ENCODE results near the gene CFAP221. TPM values are rescaled to one million over a fixed set of nuclear protein-coding genes. Genes with fewer than 3 reads are reported as not detected.

Gene CFAP221
- total RNA-seq, 1 experiment from 2014 or later: not detected

DNA sequence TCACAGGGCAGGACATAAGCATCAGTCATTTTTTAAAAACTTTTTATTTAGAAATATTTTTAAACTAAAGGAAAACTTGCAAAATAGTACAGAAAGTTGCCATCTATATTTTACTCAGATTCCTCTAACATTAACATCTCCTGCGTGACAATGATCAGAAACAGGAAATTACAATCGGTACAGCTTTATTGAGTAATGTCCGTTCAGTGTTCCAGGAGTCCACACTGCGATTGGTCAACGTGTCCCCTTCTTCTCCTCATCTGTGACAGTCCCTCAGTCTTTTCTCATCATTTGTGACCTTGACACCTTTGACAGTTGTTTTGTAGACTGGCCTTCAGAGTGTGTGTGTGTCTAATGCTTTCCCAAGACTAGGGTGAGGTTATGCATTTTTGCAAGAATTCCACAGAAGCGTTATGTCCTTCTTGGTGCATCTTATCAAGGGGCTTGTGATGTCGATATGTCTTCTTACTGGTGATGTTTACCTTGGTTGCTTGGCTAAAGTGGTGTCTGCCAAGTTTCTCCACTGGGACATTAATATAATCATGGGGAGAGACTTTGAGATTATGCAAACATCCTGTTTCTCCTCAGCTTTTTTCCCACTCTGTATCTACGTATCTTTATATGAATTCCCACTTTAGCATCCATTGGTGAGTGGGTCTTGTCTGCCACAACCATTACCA lies 113.4 kb downstream of the CFAP221 start:
- Histone ChIP-seq H3K36me3 (no peaks in the 10 kb centered on the region), H3K4me3 (no peak overlapping the region), H3K9me3 (replicated peaks) (no peaks in the 10 kb centered on the region), H3K4me1 (no peaks in the 10 kb centered on the region), H3K27me3 (no peaks in the 10 kb centered on the region), H3K27ac (no peak overlapping the region)
- DNase-seq: no peak

DNA sequence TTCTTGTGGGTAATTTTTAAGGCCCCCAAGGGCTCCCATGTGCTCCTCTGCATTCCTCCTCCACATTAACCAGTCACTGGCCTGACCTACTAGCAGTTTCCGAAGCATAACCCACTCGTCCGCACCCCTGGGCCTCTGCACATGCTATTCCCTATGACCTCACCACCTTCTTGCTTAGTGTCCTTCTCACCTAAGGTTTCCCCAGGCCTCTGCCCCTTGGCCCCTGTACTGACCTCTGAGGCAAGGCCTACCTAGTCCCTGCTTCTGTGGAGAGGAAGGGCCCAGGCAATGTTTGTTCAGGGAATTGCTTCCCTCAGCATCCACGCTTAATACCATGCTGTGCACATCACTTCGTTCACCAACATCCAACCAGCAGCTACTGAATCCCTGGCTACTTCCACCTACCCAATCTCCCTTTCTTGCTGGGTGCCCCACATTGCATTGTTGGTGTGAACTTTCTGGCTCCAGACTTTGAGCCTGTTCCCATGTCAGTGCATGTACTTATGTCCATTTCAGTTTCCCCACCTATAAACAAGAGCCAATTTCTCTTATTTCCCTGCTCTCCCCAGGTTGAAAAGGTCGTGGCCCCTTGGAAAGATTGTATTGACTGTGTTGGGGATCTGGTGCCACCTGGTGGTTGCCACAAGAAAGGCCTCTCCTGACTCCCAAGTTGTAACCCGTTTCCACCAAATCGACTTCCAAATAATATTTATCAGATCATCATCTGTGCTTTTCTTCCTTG lies 115.5 kb downstream of the CFAP221 start:
- H3K27ac ChIP-seq: no peak overlapping the region
- DNase-seq: peak in 1 of 2 experiments; percentile 68
- H3K4me3 ChIP-seq: no peak overlapping the region
- H3K36me3 ChIP-seq: no peaks in the 10 kb centered on the region
- H3K4me1 ChIP-seq: no peaks in the 10 kb centered on the region
- H3K9me3 ChIP-seq (replicated peaks): no peaks in the 10 kb centered on the region
- no peaks in the 10 kb centered on the region for H3K27me3 ChIP-seq

- H3K4me1 ChIP-seq: no peaks in the 10 kb centered on the region
- H3K27me3 ChIP-seq: no peaks in the 10 kb centered on the region
- H3K4me3 ChIP-seq: no peak overlapping the region
- H3K27ac ChIP-seq: no peak overlapping the region
- H3K36me3 ChIP-seq: no peaks in the 10 kb centered on the region
- DNase-seq: no peak
- H3K9me3 ChIP-seq (replicated peaks): no peaks in the 10 kb centered on the region
Measured at GRCh38 chr2:119660343-119660658, 116.1 kb downstream of the CFAP221 start.

DNA sequence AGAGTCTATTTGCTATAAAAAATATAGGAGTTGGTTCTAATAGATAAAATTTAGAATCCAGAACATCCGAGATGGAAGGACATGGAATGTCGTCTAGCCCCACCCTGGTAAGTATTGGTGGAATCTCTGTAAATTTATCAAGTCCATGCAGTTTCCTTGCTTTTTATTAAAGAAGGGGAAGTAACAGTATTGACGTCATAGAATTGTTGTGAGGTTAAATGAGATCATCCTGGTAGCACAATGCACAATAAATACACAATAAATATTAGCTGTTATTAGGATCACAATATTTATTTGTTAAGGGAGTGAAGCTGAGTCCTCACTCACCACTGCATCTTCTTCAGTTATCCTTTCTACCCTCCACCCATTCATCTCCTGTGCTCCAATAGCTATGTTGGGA lies 118.0 kb downstream of the CFAP221 start:
- no peaks in the 10 kb centered on the region for H3K27me3 ChIP-seq
- no peak for DNase-seq
- H3K27ac ChIP-seq: no peak overlapping the region
- H3K4me1 ChIP-seq: no peaks in the 10 kb centered on the region
- 0 out of 2 replicates have a peak, but pooled peaks cover 2% of the 10 kb centered on the region for H3K9me3 ChIP-seq (replicated peaks)
- H3K4me3 ChIP-seq: no peak overlapping the region
- no peaks in the 10 kb centered on the region for H3K36me3 ChIP-seq

GRCh38 chr2:119668546-119668945 lies 124.3 kb downstream of the CFAP221 start:
- 0 out of 2 replicates have a peak, but pooled peaks cover 2% of the 10 kb centered on the region for H3K9me3 ChIP-seq (replicated peaks)
- H3K27ac ChIP-seq: no peak overlapping the region
- H3K4me1 ChIP-seq: no peaks in the 10 kb centered on the region
- H3K36me3 ChIP-seq: no peaks in the 10 kb centered on the region
- no peak overlapping the region for H3K4me3 ChIP-seq
- H3K27me3 ChIP-seq: no peaks in the 10 kb centered on the region
- no peak for DNase-seq

- Histone ChIP-seq H3K4me1 (no peaks in the 10 kb centered on the region), H3K9me3 (replicated peaks) (peaks cover 2% of the 10 kb centered on the region; the same call in 1 of the 2 replicates), H3K27me3 (no peaks in the 10 kb centered on the region), H3K36me3 (no peaks in the 10 kb centered on the region), H3K27ac (no peak overlapping the region), H3K4me3 (no peak overlapping the region)
- no peak for DNase-seq
Measured at GRCh38 chr2:119671016-119671415, 126.8 kb downstream of the CFAP221 start.

GRCh38 chr2:119671752-119672151 lies 127.5 kb downstream of the CFAP221 start:
- H3K27ac ChIP-seq: no peak overlapping the region
- DNase-seq: no peak
- H3K4me1 ChIP-seq: no peaks in the 10 kb centered on the region
- no peak overlapping the region for H3K4me3 ChIP-seq
- no peaks in the 10 kb centered on the region; the same call in 1 of the 2 replicates for H3K9me3 ChIP-seq (replicated peaks)
- H3K36me3 ChIP-seq: no peaks in the 10 kb centered on the region
- H3K27me3 ChIP-seq: no peaks in the 10 kb centered on the region

GRCh38 chr2:119672161-119672862 lies 128.1 kb downstream of the CFAP221 start:
- Histone ChIP-seq H3K9me3 (replicated peaks) (no peaks in the 10 kb centered on the region; the same call in 1 of the 2 replicates), H3K27ac (no peak overlapping the region), H3K36me3 (no peaks in the 10 kb centered on the region), H3K4me3 (no peak overlapping the region), H3K4me1 (no peaks in the 10 kb centered on the region), H3K27me3 (no peaks in the 10 kb centered on the region)
- no peak for DNase-seq

DNA sequence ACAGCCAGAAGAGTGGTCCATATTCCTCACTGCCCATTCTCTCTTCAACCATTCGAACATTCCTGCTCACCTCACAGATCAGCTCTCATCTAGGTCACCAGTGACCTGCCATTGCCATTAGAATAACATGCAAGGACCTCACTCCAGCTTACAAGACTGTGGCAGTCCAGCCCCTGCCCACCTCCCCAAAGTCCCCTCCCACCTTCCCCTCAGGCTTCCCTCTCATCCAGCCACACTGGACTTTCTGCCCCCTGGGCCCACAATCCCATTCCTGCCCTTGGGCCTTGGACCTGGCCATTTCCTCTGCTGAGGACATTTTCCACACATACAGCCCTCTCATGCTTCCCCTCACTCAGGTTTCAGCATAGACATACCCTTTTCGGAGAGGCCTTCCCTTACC lies 129.5 kb downstream of the CFAP221 start:
- no peak for DNase-seq
- H3K36me3 ChIP-seq: no peaks in the 10 kb centered on the region
- no peaks in the 10 kb centered on the region; the same call in 1 of the 2 replicates for H3K4me1 ChIP-seq
- H3K27ac ChIP-seq: no peak overlapping the region
- no peak overlapping the region for H3K4me3 ChIP-seq
- no peaks in the 10 kb centered on the region; the same call in 1 of the 2 replicates for H3K9me3 ChIP-seq (replicated peaks)
- H3K27me3 ChIP-seq: no peaks in the 10 kb centered on the region

DNA sequence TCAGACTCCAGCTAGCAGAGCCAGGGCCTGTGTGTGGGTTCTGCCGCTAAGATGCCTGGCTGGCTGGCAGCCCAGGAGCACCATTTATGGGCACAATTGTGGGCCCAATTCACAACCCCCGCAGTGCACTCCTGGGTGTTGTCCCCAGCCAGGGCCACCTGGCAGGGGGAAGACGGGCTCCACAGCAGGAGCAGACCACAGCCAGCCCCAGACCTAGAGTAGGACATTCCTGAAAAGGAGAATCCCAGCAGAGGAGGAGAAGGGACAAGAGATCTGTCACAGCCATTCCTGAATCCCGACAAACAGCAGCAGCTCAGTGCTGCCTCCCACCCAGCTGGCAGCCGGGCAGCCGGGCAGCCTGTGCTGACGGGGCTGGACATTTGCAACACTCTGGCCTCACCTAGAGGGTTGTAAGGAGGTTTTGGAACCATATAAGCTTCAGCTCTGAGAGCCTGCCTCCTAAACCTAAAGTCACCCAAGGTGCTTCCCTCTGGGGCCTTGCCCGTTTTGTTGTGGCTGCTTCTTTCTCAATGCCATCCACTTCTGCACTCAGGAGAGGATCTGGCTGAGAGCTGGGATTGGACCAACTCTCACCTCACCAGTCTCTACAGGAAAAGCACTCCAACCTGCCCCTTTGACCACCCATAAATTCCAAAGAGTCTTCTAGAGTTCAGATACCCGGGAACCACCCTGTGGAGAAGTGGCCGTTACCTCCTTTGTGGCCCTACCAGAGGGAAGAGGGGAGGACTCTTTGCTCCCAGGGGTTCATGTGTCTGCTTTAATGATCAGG lies 130.7 kb downstream of the CFAP221 start:
- Histone ChIP-seq H3K27me3 (no peaks in the 10 kb centered on the region), H3K27ac (no peak overlapping the region), H3K4me3 (no peak overlapping the region), H3K9me3 (replicated peaks) (no peaks in the 10 kb centered on the region; the same call in 1 of the 2 replicates), H3K36me3 (no peaks in the 10 kb centered on the region), H3K4me1 (peaks cover 3% of the 10 kb centered on the region; the same call in 1 of the 2 replicates)
- DNase-seq: peak in 1 of 2 experiments; percentile 41

DNA sequence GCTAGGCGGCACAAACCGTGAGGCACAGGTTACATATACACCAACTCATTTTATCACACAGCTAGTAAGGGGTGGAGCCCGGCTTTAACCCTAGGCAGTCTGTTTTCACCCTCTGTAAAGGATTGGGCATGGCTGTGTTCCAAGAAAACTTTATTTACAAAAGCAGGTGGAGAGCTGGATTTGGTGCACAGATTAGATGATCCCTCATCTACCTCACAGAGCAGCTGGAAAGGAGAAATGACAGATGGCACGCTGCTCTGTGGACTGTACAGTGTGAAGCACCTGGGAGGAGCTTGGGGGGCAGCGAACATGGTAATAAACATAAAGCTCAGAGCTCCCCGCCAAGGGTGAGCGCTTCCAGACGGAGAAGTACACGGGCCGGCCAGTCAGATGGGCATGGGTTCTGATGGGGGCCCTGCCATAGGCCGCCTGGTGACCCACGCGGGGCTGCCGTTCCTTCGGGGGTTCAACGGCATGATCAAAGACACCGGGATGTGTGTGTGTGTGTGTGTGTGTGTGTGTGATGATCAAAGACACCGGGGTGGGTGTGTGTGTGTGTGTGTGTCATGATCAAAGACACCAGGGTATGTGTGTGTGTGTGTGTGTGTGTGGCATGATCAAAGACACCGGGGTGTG lies 133.9 kb downstream of the CFAP221 start:
- Histone ChIP-seq H3K27me3 (no peaks in the 10 kb centered on the region), H3K27ac (no peak overlapping the region), H3K36me3 (peaks cover 3% of the 10 kb centered on the region; the same call in 1 of the 2 replicates), H3K9me3 (replicated peaks) (no peaks in the 10 kb centered on the region; the same call in 1 of the 2 replicates), H3K4me3 (0 out of 2 replicates have a peak overlapping the region, but pooled peaks have one; percentile 25), H3K4me1 (peaks cover 5% of the 10 kb centered on the region; the same call in 1 of the 2 replicates)
- DNase-seq: peak; percentile 78 to 92

- H3K9me3 ChIP-seq (replicated peaks): no peaks in the 10 kb centered on the region; the same call in 1 of the 2 replicates
- H3K36me3 ChIP-seq: peaks cover 3% of the 10 kb centered on the region; the same call in 1 of the 2 replicates
- peak overlapping the region; percentile 53 for H3K27ac ChIP-seq
- peaks cover 15% of the 10 kb centered on the region; the same call in 1 of the 2 replicates for H3K4me1 ChIP-seq
- H3K27me3 ChIP-seq: no peaks in the 10 kb centered on the region
- no peak for DNase-seq
- H3K4me3 ChIP-seq: peak overlapping the region; percentile 82
Measured at GRCh38 chr2:119679526-119679837, 135.2 kb downstream of the CFAP221 start.

DNA sequence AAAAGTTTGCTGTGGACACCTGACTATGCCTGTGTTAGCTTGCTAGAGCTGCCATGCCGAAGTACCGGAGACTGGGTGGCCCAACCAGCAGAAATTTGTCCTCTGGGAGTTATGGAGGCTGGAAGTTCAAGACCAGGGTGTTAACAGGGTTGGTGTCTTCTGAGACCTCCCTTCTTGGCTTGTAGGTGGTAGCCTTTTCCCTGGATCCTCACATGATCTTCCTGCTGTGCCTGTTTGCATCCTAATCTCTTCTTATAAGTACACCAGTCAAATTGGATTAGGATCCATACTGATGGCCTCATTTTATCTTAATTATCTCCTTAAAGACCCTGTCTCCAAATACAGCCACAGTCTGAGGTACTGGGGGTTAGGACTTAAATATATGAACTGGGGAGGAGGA lies 135.6 kb downstream of the CFAP221 start:
- Histone ChIP-seq H3K36me3 (peaks cover 3% of the 10 kb centered on the region; the same call in 1 of the 2 replicates), H3K4me3 (peak overlapping the region; percentile 82), H3K27me3 (no peaks in the 10 kb centered on the region), H3K9me3 (replicated peaks) (no peaks in the 10 kb centered on the region; the same call in 1 of the 2 replicates), H3K27ac (peak overlapping the region; percentile 53; the same call in 1 of the 2 replicates), H3K4me1 (peaks cover 15% of the 10 kb centered on the region; the same call in 1 of the 2 replicates)
- DNase-seq: no peak
